GM19240 (cell line): ENCODE data around the gene OGDHL.
"Not testable (repeated sequence)": the region's sequence is repeated elsewhere in the genome, so short reads cannot be mapped to it uniquely, and the experiment has no call there.

Experiments used
- DNase-seq: peaks from one replicate; pipeline ENCODE4 v3.0.0; 2011; ENCODE audit warnings: low spot score; ENCODE audit not compliant: insufficient read length

OGDHL gene

GRCh38 chr10:49756641-49757040 is 5.5 kb downstream of the OGDHL start:
- no peak for DNase-seq

DNA sequence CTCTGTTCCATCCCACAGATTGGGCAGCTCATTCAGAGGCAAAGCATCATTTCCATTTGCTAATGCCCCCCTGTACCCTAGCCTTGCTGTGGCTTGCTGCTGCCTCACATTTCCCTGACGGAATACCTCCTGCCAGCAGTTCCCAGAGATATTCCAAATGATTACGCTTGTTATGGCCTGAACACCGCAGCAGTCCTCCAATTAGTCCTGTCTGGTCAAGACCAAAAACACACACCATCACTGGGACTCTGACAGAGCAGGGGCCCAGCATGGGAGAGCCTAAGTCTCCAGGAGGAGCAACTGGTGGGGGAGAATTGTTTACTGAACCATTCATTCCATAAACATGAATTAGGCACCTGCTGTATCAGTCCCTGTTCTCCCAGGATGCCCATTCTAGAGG is 6.1 kb downstream of the OGDHL start:
- DNase-seq: no peak

- DNase-seq: not testable (repeated sequence)
Measured at GRCh38 chr10:49754951-49755350, 7.2 kb downstream of the OGDHL start.

DNA sequence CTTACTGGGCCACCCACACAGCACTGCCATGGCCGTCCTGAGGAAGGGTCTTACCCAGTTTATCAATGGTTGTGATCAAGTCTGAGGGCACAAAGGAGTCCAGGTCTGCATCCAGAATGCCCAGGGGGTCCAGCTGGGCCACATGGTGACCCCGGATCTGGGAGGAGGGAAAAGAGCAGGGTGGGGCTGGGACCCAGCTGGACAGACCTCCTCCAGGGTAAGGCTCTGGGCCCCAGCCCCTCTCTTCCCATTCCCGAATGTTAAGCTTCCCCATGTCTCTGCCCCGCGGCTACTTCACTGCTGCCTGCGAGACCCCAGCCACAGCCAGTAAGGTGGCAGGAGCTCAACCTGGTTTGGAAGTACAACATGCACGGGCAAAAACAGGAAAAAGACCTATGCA is 9.5 kb downstream of the OGDHL start:
- no peak for DNase-seq

- DNase-seq: no peak
Measured at GRCh38 chr10:49751636-49752510, 10.2 kb downstream of the OGDHL start.

- DNase-seq: no peak
Measured at GRCh38 chr10:49751216-49751615, 10.9 kb downstream of the OGDHL start.

GRCh38 chr10:49750546-49750945 is 11.6 kb downstream of the OGDHL start:
- DNase-seq: no peak

GRCh38 chr10:49749556-49750491 is 12.3 kb downstream of the OGDHL start:
- no peak for DNase-seq

DNA sequence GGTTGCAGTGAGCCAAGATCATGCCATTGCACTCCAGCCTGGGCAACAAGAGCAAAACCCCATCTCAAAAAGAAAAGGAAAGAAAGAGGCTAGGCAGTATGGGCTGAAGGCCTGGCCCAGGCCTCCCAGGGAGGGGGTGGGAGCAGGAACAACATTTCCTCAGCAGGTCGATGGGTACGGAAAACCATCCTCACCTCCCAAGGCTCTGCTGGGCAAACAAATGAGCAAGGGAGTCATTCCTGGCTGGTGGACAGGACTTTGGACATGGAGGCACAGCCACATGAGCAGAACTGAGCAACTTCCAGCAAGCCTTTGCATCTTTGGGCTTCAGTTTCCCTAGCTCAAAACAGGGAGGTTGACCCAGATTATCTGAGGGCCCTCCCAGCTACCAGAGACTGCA is 13.0 kb downstream of the OGDHL start:
- DNase-seq: no peak

DNA sequence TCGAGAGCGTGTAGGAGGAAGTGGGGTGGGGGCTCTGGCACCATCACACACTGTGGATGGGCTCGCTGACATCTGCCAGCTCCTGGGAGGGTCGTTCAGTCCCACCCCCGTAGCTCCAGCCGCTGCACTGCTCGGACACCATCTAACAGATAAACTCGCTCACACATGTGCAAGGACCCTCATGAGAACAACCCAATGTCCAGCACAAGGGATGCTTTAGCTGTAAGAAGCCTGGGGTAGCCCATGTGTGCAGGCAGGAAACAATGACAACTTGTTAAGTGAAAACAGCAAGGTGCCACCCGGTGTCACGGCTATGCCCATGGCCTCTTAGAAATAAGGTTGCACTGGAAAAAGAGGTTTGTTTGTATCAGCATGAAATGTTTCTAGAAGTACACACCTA is 14.1 kb downstream of the OGDHL start:
- no peak for DNase-seq

- no peak for DNase-seq
Measured at GRCh38 chr10:49747303-49747646, 14.8 kb downstream of the OGDHL start.

- no peak for DNase-seq
Measured at GRCh38 chr10:49746626-49747302, 15.4 kb downstream of the OGDHL start.

DNA sequence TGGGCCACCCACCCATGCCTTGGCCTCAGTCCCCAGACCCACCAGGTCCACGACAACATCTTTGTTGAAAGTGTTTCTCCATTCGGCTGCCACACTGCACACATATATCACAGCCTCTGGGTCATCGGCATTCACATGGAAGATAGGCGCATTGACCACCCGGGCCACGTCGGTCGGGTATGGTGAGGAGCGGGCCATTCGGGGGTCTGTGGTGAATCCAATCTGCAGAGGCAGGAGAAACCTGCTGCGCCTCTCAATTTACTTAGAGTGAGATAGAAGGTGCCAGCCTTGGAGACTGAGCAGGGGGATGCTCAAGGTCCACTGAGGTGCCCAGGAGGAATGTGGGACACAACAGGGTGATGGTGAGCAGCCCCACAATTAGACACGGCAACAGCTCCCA is 16.4 kb downstream of the OGDHL start:
- DNase-seq: no peak

DNA sequence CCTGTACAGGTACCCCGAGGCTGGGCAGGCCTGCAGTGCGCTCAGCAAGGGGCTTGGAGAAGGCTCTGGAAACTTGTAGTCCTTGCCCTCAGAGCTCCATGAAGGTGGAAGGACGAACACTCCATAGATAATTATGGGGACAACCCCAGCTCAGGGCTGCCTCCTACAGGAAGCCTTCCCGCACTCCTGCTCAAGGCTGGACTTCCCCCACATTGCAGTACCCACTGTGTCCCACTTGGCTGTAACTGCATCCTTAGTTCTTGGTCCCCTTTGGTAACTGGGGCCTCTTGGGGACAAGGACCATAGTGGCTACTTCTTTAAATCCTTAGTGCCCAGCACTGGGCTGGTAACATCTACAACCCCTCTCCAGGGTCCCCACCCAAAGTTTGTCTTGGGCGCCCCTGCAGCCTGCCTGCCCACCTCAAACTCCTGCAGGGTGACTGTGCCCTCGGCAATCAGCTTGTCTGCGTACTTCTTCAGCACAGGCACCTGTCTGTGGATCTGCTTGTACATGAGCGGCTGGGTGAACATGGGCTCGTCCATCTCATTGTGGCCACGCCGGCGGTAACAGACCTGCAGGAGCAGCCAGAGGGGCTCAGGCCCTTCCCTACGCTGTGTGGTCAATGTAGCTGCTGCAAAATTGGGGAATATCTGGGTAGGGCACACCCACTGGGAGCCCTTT is 17.1 kb downstream of the OGDHL start:
- DNase-seq: no peak

- no peak for DNase-seq
Measured at GRCh38 chr10:49744091-49744685, 17.9 kb downstream of the OGDHL start.

DNA sequence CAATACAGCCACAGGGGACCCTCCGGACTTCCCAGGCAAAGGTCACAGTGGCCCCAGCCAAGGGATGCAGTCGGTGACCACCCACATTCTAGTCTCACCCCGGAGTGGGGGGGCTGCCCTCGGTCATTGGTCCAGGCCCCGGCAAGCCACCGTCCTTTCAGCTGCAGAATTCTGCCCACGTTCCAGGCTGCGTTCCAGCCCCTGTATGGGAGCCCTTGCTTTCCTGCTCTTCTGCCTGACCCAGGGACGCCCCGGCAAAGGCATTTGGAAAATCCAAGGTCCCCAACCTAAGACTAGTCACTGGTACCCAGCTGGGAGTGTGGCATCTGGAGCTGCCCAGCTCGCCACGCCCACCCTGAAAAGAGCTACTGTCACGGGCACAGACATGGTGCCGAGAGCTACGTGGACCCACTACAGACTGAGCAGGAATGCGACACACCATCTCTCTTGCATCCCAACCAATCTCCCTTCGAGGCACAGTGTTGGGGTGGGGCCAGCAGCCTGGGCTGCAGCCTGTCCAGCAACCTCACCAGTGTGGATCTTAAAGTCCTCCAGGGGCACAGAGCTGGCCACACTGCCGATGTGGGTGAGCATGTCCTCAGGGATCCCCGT is 18.6 kb downstream of the OGDHL start:
- no peak for DNase-seq

DNA sequence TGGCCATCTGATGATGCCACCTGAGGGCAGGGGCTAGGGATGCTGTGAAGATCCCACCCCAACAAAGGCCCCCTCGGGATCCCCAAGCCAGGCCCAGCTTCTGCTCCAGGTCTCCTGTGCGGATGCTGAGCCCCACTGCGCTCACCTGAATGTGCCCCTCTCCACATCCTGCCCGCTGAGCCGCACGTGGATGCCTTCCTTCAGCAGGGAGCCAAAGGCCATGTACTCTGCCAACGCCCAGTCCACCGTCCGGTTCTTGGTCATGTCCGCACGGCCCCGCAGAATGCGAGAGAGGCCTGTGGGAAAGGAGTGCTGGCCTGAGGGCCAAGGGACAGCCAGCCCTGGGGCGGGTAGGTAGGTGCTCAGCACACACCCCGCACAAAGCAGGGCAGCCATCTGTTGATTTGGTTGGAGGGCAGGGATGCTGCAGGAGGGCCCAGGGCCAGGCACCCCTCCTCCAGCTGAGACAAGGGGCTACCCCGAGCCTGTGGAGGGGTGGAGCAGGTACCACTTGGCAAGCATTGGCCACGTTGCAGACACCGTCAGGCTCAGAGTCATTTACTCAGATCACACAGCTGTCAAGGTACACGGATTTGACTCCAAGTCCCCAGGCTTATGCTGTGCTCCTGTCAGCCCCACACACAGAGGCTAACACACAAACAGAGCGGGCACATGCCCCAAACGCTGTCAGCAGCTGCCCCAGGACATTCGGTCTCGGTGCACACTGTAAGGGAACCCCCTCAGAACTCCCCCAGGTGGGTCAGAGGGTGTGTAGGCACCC is 19.2 kb downstream of the OGDHL start:
- DNase-seq: no peak

DNA sequence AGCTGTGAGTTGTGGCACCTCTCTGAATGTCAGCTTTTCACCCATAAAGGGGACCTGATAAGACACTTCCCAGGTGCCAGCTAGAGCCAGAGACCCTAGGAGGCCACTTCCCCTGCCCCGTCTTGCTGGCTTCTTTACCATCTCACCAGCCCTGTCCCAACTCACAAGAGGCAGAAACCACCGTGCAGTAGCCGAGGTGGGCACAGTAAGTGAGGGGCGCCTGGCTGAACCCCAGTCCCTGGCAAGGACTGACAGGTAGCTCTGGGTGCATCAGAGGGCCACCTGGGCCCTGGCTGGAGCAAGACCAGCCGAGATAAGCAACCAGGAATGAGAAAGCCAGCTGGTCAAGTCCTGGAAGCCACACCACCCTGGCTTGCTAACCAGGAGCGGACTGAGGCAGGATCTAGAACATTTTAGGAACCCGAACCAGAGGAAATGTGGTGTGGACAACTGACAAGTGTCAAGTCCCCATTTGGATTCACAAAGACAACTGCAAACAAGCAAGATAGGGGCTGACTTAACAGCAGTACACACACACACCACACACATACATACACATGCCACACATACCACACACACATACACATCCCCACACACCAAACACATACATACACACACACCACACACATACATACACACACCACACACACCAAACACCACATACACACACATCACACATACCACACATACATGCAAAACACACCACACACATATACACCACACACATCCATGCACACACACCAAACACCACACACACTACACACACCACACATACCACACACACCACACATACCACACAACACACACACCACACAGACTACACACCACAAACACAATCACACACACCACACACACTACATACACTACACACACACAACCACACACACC is 20.8 kb downstream of the OGDHL start:
- no peak for DNase-seq
